Effector CD4-positive, alpha-beta T cell (primary cell): ENCODE data around the gene ST3GAL5.

Experiments
- DNase-seq: peaks from one replicate; pipeline ENCODE4 v3.0.0-alpha.2; 2020

The ST3GAL5 gene

GRCh38 chr2:85787282-85787980 is 101.4 kb downstream of the ST3GAL5 start:
- DNase-seq: no peak
